Neuronal stem cell (in vitro differentiated cells): ENCODE results near the gene EXOSC5.

ENCODE experiments used
- DNase-seq: peaks from one replicate; pipeline ENCODE4 v3.0.0-alpha.2; 2013; ENCODE audit warnings: low spot score
- H2AFZ ChIP-seq: one replicate; pipeline ENCODE4 v1.6.1; 2013; ENCODE audit warnings: mild to moderate bottlenecking, low read length, inconsistent platforms
- H2AK5ac ChIP-seq: 2 replicates; pipeline ENCODE4 v1.6.1; 2013; ENCODE audit warnings: low read depth, mild to moderate bottlenecking, inconsistent platforms, low read length, moderate library complexity, mixed read lengths
- H2BK120ac ChIP-seq: 2 replicates; pipeline ENCODE4 v1.6.1; 2013; ENCODE audit warnings: low read depth, mild to moderate bottlenecking, inconsistent platforms, low read length, moderate library complexity, mixed read lengths
- H2BK12ac ChIP-seq: one replicate; pipeline ENCODE4 v1.6.1; 2013; ENCODE audit warnings: low read length, inconsistent platforms
- H2BK15ac ChIP-seq: 2 replicates; pipeline ENCODE4 v1.6.1; 2013; ENCODE audit warnings: mild to moderate bottlenecking, low read length, inconsistent platforms, mixed read lengths
- H2BK5ac ChIP-seq: one replicate; pipeline ENCODE4 v1.6.1; 2013; ENCODE audit warnings: inconsistent platforms, mild to moderate bottlenecking, low read length, moderate library complexity
- H3K14ac ChIP-seq: one replicate; pipeline ENCODE4 v1.6.1; 2013; ENCODE audit warnings: low read length, inconsistent platforms
- H3K18ac ChIP-seq: 2 replicates; pipeline ENCODE4 v1.6.1; 2013; ENCODE audit warnings: low read length, inconsistent platforms
- H3K23ac ChIP-seq: 2 replicates; pipeline ENCODE4 v1.6.1; 2013; ENCODE audit warnings: low read depth, mild to moderate bottlenecking, mixed read lengths, low read length, inconsistent platforms; ENCODE audit not compliant: poor library complexity
- H3K27ac ChIP-seq: replicated peaks from 3 replicates; pipeline ENCODE4 v1.5.1; 2013; ENCODE audit warnings: low read length, inconsistent platforms
- H3K27me3 ChIP-seq, 3 experiments: 2 replicates each; pipeline ENCODE4 v1.6.1; 2013; ENCODE audit warnings: low read length in 3 of 3, mild to moderate bottlenecking in 2 of 3, inconsistent platforms in 1 of 3, low read depth in 1 of 3, mixed read lengths in 1 of 3, moderate library complexity in 1 of 3; ENCODE audit not compliant: control insufficient read depth in 3 of 3, insufficient read depth in 3 of 3
- H3K36me3 ChIP-seq, 2 donors: replicated peaks in 1 of 2; 2 replicates each; pipeline ENCODE4 v1.6.1; 2013; ENCODE audit warnings: low read length in 2 of 2; ENCODE audit not compliant: control insufficient read depth in 2 of 2, insufficient read depth in 2 of 2
- H3K4ac ChIP-seq: 2 replicates; pipeline ENCODE4 v1.6.1; 2013; ENCODE audit warnings: inconsistent platforms, mild to moderate bottlenecking, low read length, moderate library complexity
- H3K4me1 ChIP-seq, 2 donors: 1 replicate in 1 of 2; 2 replicates in 1 of 2; pipeline ENCODE4 v1.6.1; 2013; ENCODE audit warnings: low read length in 2 of 2, low read depth in 1 of 2; ENCODE audit not compliant: control insufficient read depth in 2 of 2, insufficient read depth in 1 of 2
- H3K4me2 ChIP-seq: one replicate; pipeline ENCODE4 v1.6.1; 2013; ENCODE audit warnings: mild to moderate bottlenecking, low read length, inconsistent platforms; ENCODE audit not compliant: insufficient read depth, poor library complexity, severe bottlenecking
- H3K4me3 ChIP-seq, 2 donors: 2 replicates each; pipeline ENCODE4 v1.5.1; 2013; ENCODE audit warnings: low read length in 2 of 2, mild to moderate bottlenecking in 2 of 2, inconsistent platforms in 1 of 2, moderate library complexity in 1 of 2
- H3K79me1 ChIP-seq: one replicate; pipeline ENCODE4 v1.6.1; 2013; ENCODE audit warnings: low read depth, mild to moderate bottlenecking, inconsistent platforms, low read length, moderate library complexity
- H3K9ac ChIP-seq: one replicate; pipeline ENCODE4 v1.6.1; 2013; ENCODE audit warnings: mild to moderate bottlenecking, low read depth, low read length, inconsistent platforms; ENCODE audit not compliant: poor library complexity
- H3K9me3 ChIP-seq, 2 donors: replicated peaks in 1 of 2; 2 replicates each; pipeline versions ENCODE3 to v1.6.1; 2013; ENCODE audit warnings: low read length in 2 of 2, mild to moderate bottlenecking in 2 of 2, inconsistent platforms in 1 of 2, low read depth in 1 of 2, mixed read lengths in 1 of 2, moderate library complexity in 1 of 2; ENCODE audit not compliant: control insufficient read depth in 2 of 2, insufficient read depth in 1 of 2
- H4K8ac ChIP-seq: one replicate; pipeline ENCODE4 v1.6.1; 2013; ENCODE audit warnings: low read depth, mild to moderate bottlenecking, inconsistent platforms, low read length, moderate library complexity
- H4K91ac ChIP-seq: one replicate; pipeline ENCODE4 v1.6.1; 2013; ENCODE audit warnings: low read length, low read depth, mild to moderate bottlenecking, inconsistent platforms; ENCODE audit not compliant: poor library complexity
- WGBS, 2 donors: extraction: QIAGEN DNeasy Blood & Tissue Kit; methylation state at CpG; one replicate each; pipeline ENCODE4 v1.1.7; 2013; ENCODE audit warnings: missing lambda C conversion rate in 2 of 2, mixed read lengths in 1 of 2; ENCODE audit not compliant: insufficient read length in 2 of 2, insufficient replicate concordance in 1 of 2; ENCODE audit errors: extremely low coverage in 2 of 2; 5-methylcytosine and 5-hydroxymethylcytosine counted together

EXOSC5 gene

DNA sequence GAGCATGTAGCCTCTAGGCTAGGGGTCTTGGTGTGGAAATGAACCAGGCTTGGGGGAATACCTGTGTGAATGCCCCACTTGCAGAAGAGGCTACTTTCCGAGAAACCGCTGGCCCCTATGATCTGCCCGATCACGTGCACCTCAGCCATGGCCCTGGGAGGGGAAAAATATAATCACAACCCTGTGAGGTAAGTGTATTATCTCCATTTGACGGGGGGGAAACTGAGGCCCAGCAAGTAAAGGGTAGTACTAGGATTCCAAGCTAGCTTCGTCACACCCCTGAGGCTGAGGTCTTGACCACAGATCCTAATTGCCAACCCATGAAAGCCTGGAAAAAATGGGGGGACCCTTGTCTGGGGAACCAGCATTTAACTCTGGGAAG lies 33.8 kb downstream of the EXOSC5 start:
- Histone ChIP-seq H3K23ac (no peak overlapping the region), H2AFZ (peak overlapping the region; percentile 94), H3K4me1 (peaks cover 4 to 5% of the 10 kb centered on the region in 2 donors), H3K36me3 (peaks cover 0 to 16% of the 10 kb centered on the region in 2 donors), H2BK15ac (peak overlapping the region; percentile 7), H3K18ac (peak overlapping the region; percentile 20), H3K27me3 (no peaks in the 10 kb centered on the region), H3K9ac (peak overlapping the region; percentile 63), H2BK120ac (no peak overlapping the region), H4K8ac (no peak overlapping the region), H3K4ac (peak overlapping the region; percentile 69), H3K27ac (no peak overlapping the region), H3K4me3 (peak overlapping the region; percentile 74 to 75), H3K4me2 (peak overlapping the region; percentile 88), H2BK12ac (no peak overlapping the region), H3K14ac (no peak overlapping the region), H4K91ac (no peak overlapping the region), H2AK5ac (peak overlapping the region; percentile 41), H2BK5ac (peak overlapping the region; percentile 17), H3K79me1 (peaks cover 7% of the 10 kb centered on the region), H3K9me3 (no peaks in the 10 kb centered on the region)
- no CpG with 5 or more reads among the region's 6 CpGs for WGBS, 2 donors
- DNase-seq: no peak

DNA sequence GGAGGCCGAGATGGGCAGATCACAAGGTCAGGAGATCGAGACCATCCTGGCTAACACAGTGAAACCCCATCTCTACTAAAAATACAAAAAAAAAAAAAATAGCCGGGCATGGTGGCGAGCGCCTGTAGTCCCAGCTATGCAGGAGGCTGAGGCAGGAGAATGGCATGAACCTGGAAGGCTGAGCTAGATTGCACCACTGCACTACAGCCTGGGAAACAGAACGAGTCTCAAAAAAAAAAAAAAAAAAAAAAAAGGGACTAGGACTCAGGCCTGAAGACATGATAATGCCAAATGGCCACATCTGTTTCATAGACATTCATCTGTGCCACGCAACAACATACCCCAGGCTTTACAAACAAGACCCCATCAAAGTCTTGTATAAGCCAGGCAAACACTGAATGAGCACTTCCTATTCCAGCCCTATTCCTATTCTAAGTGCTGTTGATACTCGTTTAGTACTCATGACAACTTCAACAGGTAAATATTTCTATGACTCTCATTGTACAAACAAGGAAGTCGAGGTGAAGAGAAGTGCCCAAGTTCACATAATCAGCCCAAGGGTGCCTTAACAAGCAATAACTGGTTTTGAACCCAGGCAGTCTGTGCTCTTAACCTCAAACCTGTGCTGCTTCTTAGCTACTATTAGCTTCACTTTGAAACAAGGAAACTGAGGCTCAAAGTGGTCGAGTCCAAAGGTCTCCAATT lies 34.9 kb downstream of the EXOSC5 start:
- H2BK12ac ChIP-seq: no peak overlapping the region
- H3K79me1 ChIP-seq: peaks cover 7% of the 10 kb centered on the region
- H3K36me3 ChIP-seq: peaks cover 0 to 11% of the 10 kb centered on the region in 2 donors
- no peak overlapping the region for H3K4me2 ChIP-seq
- no peak overlapping the region for H3K4me3 ChIP-seq
- WGBS, 2 donors: no CpG with 5 or more reads among the region's 10 CpGs
- no peak overlapping the region for H3K9ac ChIP-seq
- no peak overlapping the region for H3K14ac ChIP-seq
- H2BK120ac ChIP-seq: no peak overlapping the region
- no peak overlapping the region for H2AFZ ChIP-seq
- H2BK5ac ChIP-seq: no peak overlapping the region
- H3K4me1 ChIP-seq: peaks cover 4 to 5% of the 10 kb centered on the region in 2 donors
- H3K18ac ChIP-seq: no peak overlapping the region
- no peak overlapping the region for H3K27ac ChIP-seq
- no peaks in the 10 kb centered on the region for H3K9me3 ChIP-seq
- DNase-seq: no peak
- H3K4ac ChIP-seq: no peak overlapping the region
- H2AK5ac ChIP-seq: no peak overlapping the region
- H4K91ac ChIP-seq: no peak overlapping the region
- no peak overlapping the region for H4K8ac ChIP-seq
- H3K23ac ChIP-seq: no peak overlapping the region
- no peak overlapping the region for H2BK15ac ChIP-seq
- no peaks in the 10 kb centered on the region for H3K27me3 ChIP-seq

- Histone ChIP-seq H2AK5ac (no peak overlapping the region), H3K4ac (no peak overlapping the region), H4K91ac (no peak overlapping the region), H3K27ac (no peak overlapping the region), H2BK5ac (no peak overlapping the region), H3K18ac (no peak overlapping the region), H3K9me3 (no peaks in the 10 kb centered on the region), H3K4me2 (no peak overlapping the region), H2AFZ (no peak overlapping the region), H2BK120ac (no peak overlapping the region), H3K27me3 (peaks cover 0 to 1% (median 0%) of the 10 kb centered on the region in 3 experiments), H3K4me3 (no peak overlapping the region), H4K8ac (no peak overlapping the region), H3K9ac (no peak overlapping the region), H2BK15ac (no peak overlapping the region), H3K14ac (no peak overlapping the region), H2BK12ac (no peak overlapping the region), H3K23ac (no peak overlapping the region), H3K36me3 (peaks cover 0 to 8% of the 10 kb centered on the region in 2 donors), H3K4me1 (peaks cover 4 to 5% of the 10 kb centered on the region in 2 donors), H3K79me1 (peaks cover under 1% of the 10 kb centered on the region)
- no peak for DNase-seq
- WGBS, 2 donors: no CpG with 5 or more reads among the region's 1 CpG
Observed at GRCh38 chr19:41359741-41360140, 37.4 kb downstream of the EXOSC5 start.

GRCh38 chr19:41357746-41358145 lies 39.4 kb downstream of the EXOSC5 start:
- Histone ChIP-seq H3K4me3 (peak overlapping the region in 1 of 2 donors; percentile 26), H2BK15ac (no peak overlapping the region)
- WGBS, 2 donors: no CpG with 5 or more reads among the region's 13 CpGs

More at GRCh38 chr19:41357746-41358145, 39.4 kb downstream of the EXOSC5 start:
- Histone ChIP-seq H2AFZ (no peak overlapping the region), H3K23ac (peak overlapping the region; percentile 44), H3K4me1 (peaks cover 0 to 7% of the 10 kb centered on the region in 2 donors), H2BK5ac (no peak overlapping the region), H3K79me1 (no peaks in the 10 kb centered on the region), H3K27ac (no peak overlapping the region), H3K4ac (peak overlapping the region; percentile 11), H2AK5ac (peak overlapping the region; percentile 88), H3K9me3 (no peaks in the 10 kb centered on the region), H3K4me2 (no peak overlapping the region), H3K18ac (no peak overlapping the region), H4K8ac (no peak overlapping the region), H3K14ac (no peak overlapping the region), H3K9ac (no peak overlapping the region), H3K36me3 (peaks cover 0 to 8% of the 10 kb centered on the region in 2 donors), H2BK120ac (no peak overlapping the region), H4K91ac (no peak overlapping the region), H3K27me3 (peaks cover 0 to 13% (median 8%) of the 10 kb centered on the region in 3 experiments), H2BK12ac (no peak overlapping the region)
- no peak for DNase-seq
